C4-2B (cell line): ENCODE data around the gene TIGD7.

ENCODE experiments used
- CTCF ChIP-seq: fragments of 450-650 bp; conservative IDR thresholded peaks from 2 replicates; pipeline ENCODE4 v1.5.1; 2017; ENCODE audit warnings: mild to moderate bottlenecking
- ZFX ChIP-seq: fragments of 450-650 bp; IDR thresholded peaks from 2 replicates; pipeline ENCODE4 v1.6.1; 2017

DNA sequence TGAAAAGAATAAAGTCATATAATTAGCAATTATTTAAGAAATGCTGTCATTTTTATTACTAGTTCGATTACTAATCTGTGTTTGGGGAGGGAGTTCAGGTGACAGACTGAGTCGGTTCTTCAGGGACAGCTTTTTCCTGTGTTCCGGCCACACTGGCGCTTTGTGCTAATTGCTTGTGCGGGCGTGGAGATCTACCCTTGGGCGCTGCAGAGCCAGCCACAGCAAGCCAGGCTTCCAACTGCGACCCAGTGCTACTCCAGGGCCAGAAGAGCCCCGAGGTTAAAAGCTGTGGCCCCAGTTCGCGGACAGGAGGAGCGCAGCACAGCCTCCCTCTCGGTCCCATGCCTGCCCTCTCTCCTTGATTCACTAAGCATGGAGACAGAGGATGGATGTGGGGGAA, 43.9 kb upstream of the TIGD7 start:
- TF ChIP-seq CTCF (no peak), ZFX (no peak)
